GM19240 (cell line): ENCODE data around the gene ALOX15B.
A peak's percentile ranks its signal among the peaks of the same experiment; 100 is the strongest.

Experiments
- DNase-seq: peaks from one replicate; pipeline ENCODE4 v3.0.0; 2011; ENCODE audit warnings: low spot score; ENCODE audit not compliant: insufficient read length

ALOX15B gene

DNA sequence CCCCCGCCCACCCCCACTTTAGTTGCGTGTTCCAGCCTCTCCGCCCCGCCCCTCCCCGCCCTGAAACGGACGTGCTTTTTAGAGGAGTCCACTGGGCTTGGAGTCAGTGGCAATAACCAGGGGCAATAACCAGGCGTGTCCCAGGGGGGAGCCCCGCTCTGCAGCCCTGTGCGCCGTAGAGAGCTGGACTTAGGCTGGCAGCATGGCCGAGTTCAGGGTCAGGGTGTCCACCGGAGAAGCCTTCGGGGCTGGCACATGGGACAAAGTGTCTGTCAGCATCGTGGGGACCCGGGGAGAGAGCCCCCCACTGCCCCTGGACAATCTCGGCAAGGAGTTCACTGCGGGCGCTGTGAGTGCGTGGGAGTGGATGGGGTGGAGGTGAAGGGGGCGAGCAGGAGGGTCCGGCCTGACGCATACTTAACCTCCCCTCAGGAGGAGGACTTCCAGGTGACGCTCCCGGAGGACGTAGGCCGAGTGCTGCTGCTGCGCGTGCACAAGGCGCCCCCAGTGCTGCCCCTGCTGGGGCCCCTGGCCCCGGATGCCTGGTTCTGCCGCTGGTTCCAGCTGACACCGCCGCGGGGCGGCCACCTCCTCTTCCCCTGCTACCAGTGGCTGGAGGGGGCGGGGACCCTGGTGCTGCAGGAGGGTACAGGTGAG lies at the start of gene ALOX15B:
Gene ALOX15B (plus strand): TSS at position 106 of the 657 bp plus-strand sequence. CDS start 97 bp downstream, at position 203.
- no peak for DNase-seq

GRCh38 chr17:7989781-7990655 lies 48.8 kb upstream of the ALOX15B start:
- peak; percentile 67 for DNase-seq

DNA sequence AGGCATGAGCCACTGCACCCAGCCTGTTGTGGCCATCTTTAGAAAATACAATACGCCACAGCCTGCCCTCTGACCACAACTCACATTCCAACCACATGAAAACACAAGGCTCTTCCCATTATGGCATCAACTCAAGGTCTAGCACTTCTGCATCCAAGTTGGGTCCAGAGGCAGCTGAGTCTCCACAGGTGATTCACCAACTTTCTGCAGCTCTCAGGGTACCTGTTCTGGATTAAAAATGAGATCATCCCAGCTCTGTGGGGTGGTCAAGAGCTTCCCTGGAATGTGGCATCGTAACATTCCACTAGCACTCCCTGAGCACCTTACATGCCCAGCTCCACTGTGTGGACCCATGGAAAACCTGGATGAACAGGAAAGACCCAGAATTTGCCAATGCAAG lies 46.3 kb upstream of the ALOX15B start:
- no peak for DNase-seq

- no peak for DNase-seq
Observed at GRCh38 chr17:7992924-7993323, 45.9 kb upstream of the ALOX15B start.

DNA sequence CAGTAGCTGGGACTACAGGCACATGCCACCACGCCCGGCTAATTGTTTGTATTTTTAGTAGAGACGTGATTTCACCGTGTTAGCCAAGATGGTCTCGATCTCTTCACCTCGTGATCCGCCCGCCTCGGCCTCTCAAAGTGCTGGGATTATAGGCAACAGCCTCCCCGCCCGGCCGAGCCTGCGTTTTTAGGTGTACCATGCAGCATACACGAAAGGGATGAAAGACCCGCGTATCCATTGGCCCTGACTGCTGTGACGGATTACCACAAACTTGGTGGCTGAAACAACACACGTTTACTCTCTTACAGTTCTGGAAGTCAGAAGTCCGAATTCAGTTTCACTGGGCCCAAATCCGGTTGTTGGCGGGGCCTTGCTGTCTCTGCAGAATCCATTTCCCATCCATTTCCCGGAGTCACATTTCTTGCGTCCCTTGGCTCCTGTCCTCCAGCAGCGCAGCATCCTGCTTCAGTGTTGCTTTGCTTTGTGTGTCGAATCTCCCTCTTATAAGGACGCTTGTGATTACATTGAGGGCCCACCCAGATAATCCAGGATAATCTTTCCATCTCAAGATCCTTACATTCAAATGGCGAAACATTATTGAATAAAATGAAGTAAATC lies 44.8 kb upstream of the ALOX15B start:
- no peak for DNase-seq

GRCh38 chr17:7995724-7996123 lies 43.1 kb upstream of the ALOX15B start:
- no peak for DNase-seq

- DNase-seq, result no peak
Observed at GRCh38 chr17:7997186-7997585, 41.7 kb upstream of the ALOX15B start.

DNA sequence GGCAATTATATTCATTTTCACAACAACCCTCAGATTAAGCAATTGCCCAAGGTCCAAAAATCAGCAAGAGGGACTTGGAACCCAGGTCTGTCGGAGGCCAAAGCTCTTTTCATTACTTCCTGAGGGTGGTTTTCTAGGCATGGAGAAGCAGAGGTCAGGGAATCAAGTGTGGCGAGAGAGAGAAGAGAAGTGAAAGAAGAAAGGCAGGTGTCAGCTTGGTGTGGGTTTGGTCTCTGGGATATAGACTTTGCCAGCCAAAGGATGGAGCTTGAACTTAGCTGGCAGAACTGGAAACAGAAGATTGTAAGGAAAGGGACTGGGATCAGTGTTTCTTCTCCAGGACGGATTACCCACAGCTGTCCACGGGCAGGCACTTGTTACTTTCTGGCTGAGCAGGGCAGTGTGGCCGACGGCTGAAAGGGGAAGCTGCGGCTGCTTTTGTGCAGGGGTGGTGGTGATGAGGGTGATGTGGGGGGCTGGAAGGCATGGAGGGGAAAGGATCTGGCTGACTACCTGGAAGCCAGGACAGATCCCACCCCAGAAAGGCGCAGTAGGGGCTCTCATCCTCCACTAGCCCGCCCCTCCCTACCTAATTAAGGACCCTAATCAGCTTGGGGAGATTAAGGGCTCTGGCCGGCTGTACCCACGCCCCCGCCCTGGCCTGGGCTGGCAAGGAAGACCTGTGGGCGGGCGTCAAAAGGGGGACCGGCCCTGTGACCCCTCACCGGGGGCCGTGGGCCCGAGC lies 36.7 kb upstream of the ALOX15B start, which contains the start of gene GUCY2D:
Gene GUCY2D (plus strand): TSS at position 640 of the 745 bp plus-strand sequence. CDS start 433 bp downstream, outside the sequence.
- DNase-seq, result no peak

DNA sequence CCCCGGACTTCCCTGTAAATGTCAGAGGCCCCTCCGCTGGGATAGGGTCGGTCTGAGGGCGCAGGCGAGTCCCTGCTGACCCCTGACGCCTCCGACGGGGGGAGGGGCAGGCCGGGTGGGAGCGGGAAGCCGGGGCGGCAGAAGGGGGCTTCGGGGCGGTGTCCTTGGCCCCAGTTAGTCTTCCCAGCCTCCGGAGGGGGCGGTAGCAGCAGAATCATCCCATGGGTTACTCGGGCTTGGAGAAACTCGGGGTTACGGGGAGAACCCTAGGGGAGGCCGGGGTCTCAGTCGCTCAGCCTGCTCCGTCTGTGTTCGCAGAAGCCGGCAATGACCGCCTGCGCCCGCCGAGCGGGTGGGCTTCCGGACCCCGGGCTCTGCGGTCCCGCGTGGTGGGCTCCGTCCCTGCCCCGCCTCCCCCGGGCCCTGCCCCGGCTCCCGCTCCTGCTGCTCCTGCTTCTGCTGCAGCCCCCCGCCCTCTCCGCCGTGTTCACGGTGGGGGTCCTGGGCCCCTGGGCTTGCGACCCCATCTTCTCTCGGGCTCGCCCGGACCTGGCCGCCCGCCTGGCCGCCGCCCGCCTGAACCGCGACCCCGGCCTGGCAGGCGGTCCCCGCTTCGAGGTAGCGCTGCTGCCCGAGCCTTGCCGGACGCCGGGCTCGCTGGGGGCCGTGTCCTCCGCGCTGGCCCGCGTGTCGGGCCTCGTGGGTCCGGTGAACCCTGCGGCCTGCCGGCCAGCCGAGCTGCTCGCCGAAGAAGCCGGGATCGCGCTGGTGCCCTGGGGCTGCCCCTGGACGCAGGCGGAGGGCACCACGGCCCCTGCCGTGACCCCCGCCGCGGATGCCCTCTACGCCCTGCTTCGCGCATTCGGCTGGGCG lies 35.9 kb upstream of the ALOX15B start:
- DNase-seq, result no peak

DNA sequence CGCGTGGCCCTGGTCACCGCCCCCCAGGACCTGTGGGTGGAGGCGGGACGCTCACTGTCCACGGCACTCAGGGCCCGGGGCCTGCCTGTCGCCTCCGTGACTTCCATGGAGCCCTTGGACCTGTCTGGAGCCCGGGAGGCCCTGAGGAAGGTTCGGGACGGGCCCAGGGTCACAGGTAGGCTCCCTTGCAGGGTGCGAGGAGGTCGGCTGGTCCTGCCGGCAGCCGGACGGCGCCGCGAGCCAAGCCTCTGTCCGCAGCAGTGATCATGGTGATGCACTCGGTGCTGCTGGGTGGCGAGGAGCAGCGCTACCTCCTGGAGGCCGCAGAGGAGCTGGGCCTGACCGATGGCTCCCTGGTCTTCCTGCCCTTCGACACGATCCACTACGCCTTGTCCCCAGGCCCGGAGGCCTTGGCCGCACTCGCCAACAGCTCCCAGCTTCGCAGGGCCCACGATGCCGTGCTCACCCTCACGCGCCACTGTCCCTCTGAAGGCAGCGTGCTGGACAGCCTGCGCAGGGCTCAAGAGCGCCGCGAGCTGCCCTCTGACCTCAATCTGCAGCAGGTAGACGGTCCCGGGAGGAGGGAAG lies 35.2 kb upstream of the ALOX15B start:
- no peak for DNase-seq

DNA sequence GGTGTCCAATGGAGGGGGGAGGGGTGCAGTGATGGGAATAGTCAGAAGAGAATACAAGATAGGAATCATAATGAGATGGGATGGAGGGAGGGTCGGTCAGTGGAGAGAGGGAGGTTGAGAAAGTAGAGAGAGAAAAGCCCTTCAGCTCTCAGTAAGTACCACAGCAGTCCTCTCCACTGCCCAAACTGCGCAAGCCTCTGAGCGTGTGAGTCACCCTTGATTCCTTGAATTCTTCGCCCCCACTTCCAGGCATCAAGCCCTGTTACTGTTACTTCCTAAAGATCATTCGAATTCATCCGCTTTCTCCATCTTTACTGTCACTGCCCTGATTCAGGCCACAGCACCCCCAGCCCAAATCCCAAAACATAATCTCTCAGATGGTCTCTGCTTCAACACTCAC lies 34.0 kb upstream of the ALOX15B start:
- DNase-seq, result no peak

- no peak for DNase-seq
Observed at GRCh38 chr17:8005357-8005756, 33.5 kb upstream of the ALOX15B start.

GRCh38 chr17:8005967-8006730 lies 32.7 kb upstream of the ALOX15B start:
- no peak for DNase-seq

- DNase-seq, result no peak
Observed at GRCh38 chr17:8006836-8007680, 31.8 kb upstream of the ALOX15B start.

DNA sequence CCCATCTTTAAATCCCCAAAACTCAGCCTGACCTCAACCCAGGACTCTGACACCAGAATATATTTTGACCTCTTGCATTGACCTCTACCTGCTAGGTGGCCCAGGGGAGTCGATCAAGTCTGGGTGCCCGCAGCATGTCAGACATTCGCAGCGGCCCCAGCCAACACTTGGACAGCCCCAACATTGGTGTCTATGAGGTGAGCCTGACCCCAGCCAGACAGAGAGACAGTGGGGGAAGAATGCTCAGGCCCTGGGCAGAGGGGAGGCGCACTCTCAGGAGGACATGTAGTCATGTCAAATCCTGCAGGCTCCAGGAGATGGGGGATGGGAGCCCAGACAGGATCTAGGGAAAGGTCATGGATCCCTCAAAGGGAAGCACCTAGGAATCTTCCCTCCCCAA lies 31.0 kb upstream of the ALOX15B start:
- no peak for DNase-seq

- DNase-seq, result no peak
Observed at GRCh38 chr17:8012045-8012580, 26.7 kb upstream of the ALOX15B start.

DNA sequence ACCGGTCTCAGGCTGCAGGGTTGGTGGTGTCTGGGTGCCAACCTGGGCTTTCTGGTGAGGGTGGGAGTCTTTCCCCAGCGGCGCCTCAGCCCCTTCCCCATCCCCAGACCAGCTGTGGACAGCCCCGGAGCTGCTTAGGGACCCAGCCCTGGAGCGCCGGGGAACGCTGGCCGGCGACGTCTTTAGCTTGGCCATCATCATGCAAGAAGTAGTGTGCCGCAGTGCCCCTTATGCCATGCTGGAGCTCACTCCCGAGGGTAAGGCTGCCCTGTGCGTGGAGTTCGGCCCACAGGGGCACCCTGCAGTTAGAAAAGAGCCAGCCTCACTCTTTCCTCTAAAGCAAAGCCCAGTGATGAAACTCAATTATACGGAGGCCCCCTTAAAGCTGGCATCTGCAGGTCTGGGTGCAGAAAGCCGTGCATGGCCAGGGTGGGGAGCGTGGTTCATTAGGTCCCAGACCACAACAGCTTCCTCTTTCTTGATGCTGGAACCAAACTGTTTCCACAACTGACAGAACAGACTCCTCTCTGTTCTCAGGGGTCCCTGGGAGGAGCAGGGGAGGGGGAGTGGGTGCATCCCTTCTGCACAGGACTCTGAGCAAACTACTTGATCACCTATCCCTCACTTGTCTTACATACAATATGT lies 25.7 kb upstream of the ALOX15B start:
- no peak for DNase-seq
